Measurements from ENCODE around the gene CACNA1G. TPM values are rescaled to one million over a fixed set of nuclear protein-coding genes. Genes with fewer than 3 reads are reported as not detected.

Gene CACNA1G
- total RNA-seq, 1 donor from 2014 or later: not detected

DNA sequence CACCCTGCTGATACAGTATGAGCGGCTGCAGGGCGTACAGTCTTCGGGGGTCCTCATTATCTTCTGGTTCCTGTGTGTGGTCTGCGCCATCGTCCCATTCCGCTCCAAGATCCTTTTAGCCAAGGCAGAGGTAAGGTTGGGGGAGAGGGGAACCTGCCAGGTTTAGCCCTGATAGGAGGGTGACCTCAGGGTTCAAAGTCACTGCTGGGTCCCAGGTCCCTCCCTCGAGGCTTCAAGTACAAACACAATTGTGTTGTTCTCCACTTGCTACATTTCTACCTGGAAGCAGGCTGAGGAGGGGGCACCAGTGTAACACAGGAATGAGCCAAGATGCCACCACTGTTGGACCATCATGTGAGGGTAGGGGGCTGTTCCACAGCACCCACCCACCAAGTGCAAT is 96.5 kb downstream of the CACNA1G start:
- TF ChIP-seq, protein P1, sequence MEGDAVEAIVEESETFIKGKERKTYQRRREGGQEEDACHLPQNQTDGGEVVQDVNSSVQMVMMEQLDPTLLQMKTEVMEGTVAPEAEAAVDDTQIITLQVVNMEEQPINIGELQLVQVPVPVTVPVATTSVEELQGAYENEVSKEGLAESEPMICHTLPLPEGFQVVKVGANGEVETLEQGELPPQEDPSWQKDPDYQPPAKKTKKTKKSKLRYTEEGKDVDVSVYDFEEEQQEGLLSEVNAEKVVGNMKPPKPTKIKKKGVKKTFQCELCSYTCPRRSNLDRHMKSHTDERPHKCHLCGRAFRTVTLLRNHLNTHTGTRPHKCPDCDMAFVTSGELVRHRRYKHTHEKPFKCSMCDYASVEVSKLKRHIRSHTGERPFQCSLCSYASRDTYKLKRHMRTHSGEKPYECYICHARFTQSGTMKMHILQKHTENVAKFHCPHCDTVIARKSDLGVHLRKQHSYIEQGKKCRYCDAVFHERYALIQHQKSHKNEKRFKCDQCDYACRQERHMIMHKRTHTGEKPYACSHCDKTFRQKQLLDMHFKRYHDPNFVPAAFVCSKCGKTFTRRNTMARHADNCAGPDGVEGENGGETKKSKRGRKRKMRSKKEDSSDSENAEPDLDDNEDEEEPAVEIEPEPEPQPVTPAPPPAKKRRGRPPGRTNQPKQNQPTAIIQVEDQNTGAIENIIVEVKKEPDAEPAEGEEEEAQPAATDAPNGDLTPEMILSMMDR (IDR thresholded peaks at IDR 0.05; ENCODE audit: unreplicated experiment): no peak
- H3K4me3 Mint-ChIP-seq (ENCODE audit: unreplicated experiment): no peak overlapping the region
- no peak overlapping the region for H3K27ac Mint-ChIP-seq (ENCODE audit: unreplicated experiment)
- DNase-seq (ENCODE audit: low spot score): no peak
- H3K4me1 Mint-ChIP-seq (ENCODE audit: unreplicated experiment): peaks cover 16% of the 10 kb centered on the region
- peaks cover 9% of the 10 kb centered on the region for H3K27me3 Mint-ChIP-seq (ENCODE audit: unreplicated experiment)
- H3K36me3 Mint-ChIP-seq (ENCODE audit: low read depth, unreplicated experiment): no peaks in the 10 kb centered on the region
- no peaks in the 10 kb centered on the region for H3K9me3 Mint-ChIP-seq (ENCODE audit: unreplicated experiment)

DNA sequence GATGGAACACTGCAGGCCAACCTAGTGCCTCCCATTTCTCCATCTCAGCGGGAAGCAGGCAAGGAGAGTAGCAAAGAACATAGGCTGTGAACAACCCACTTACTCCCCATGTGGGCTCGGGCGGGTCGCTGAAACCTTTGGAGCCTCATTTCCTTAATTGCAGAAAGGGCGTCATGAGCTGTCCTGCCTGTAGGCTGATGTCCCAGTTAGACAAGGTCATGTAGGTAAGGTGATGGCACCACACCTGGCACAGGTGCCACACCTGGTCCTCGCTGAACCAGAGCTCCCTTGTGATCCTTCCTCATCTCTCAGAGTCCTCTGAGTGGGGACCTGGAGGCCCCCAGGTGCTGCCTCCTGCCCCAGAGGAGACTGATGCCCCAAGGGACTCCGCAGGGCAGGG is 97.1 kb downstream of the CACNA1G start:
- H3K27ac Mint-ChIP-seq (ENCODE audit: unreplicated experiment): no peak overlapping the region
- TF ChIP-seq, protein P1 (IDR thresholded peaks at IDR 0.05; ENCODE audit: unreplicated experiment): no peak
- H3K4me1 Mint-ChIP-seq (ENCODE audit: unreplicated experiment): peaks cover 22% of the 10 kb centered on the region
- H3K36me3 Mint-ChIP-seq (ENCODE audit: low read depth, unreplicated experiment): no peaks in the 10 kb centered on the region
- peaks cover 12% of the 10 kb centered on the region for H3K27me3 Mint-ChIP-seq (ENCODE audit: unreplicated experiment)
- DNase-seq (ENCODE audit: low spot score): no peak
- H3K4me3 Mint-ChIP-seq (ENCODE audit: unreplicated experiment): no peak overlapping the region
- H3K9me3 Mint-ChIP-seq (ENCODE audit: unreplicated experiment): no peaks in the 10 kb centered on the region

DNA sequence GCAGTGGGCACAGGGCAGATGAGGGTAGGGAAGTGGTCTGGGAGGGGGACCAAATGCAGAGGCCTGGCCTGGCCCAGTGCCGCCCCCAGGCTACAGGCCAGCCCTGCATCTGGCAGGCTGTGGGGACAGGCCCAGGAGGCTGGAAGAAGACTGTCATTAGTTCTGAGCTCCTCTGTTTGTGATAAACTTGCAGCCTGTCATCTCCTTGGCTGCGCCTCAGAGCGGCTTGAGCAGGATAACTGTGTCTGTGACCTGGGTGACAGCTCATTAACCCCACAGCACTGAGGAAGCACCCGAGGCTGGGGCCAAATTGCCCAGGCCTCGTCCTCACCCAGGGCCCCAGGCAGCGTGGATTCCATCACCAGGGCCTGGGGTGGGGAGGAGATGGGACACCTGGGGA is 98.1 kb downstream of the CACNA1G start:
- no peak for DNase-seq (ENCODE audit: low spot score)
- TF ChIP-seq, protein P1 (IDR thresholded peaks at IDR 0.05; ENCODE audit: unreplicated experiment): no peak
- H3K27me3 Mint-ChIP-seq (ENCODE audit: unreplicated experiment): peaks cover 18% of the 10 kb centered on the region
- no peak overlapping the region for H3K27ac Mint-ChIP-seq (ENCODE audit: unreplicated experiment)
- H3K4me3 Mint-ChIP-seq (ENCODE audit: unreplicated experiment): no peak overlapping the region
- H3K36me3 Mint-ChIP-seq (ENCODE audit: low read depth, unreplicated experiment): peaks cover 4% of the 10 kb centered on the region
- H3K9me3 Mint-ChIP-seq (ENCODE audit: unreplicated experiment): no peaks in the 10 kb centered on the region
- H3K4me1 Mint-ChIP-seq (ENCODE audit: unreplicated experiment): peaks cover 28% of the 10 kb centered on the region

DNA sequence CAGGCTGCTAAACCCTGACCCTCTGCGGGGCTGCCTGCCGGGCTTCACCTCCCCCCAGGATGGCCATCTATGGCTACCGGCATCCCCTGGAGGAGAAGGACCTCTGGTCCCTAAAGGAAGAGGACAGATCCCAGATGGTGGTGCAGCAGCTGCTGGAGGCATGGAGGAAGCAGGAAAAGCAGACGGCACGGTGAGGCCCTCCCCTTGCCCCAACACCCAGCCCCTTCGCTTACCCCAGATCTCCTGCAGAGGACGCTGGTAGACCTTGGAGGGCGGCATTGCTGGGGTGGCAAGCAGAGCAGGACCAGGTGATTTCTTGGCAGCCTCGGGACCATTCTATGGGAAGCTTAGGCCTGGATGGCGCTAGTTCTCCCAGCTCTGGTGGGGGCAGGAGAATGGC is 98.7 kb downstream of the CACNA1G start:
- Mint-ChIP-seq H3K36me3 (ENCODE audit: low read depth, unreplicated experiment) (peaks cover 4% of the 10 kb centered on the region), H3K4me1 (ENCODE audit: unreplicated experiment) (peaks cover 28% of the 10 kb centered on the region), H3K9me3 (ENCODE audit: unreplicated experiment) (no peaks in the 10 kb centered on the region), H3K27me3 (ENCODE audit: unreplicated experiment) (peaks cover 24% of the 10 kb centered on the region), H3K4me3 (ENCODE audit: unreplicated experiment) (no peak overlapping the region), H3K27ac (ENCODE audit: unreplicated experiment) (no peak overlapping the region)
- no peak for DNase-seq (ENCODE audit: low spot score)
- TF ChIP-seq, protein P1 (IDR thresholded peaks at IDR 0.05; ENCODE audit: unreplicated experiment): no peak

DNA sequence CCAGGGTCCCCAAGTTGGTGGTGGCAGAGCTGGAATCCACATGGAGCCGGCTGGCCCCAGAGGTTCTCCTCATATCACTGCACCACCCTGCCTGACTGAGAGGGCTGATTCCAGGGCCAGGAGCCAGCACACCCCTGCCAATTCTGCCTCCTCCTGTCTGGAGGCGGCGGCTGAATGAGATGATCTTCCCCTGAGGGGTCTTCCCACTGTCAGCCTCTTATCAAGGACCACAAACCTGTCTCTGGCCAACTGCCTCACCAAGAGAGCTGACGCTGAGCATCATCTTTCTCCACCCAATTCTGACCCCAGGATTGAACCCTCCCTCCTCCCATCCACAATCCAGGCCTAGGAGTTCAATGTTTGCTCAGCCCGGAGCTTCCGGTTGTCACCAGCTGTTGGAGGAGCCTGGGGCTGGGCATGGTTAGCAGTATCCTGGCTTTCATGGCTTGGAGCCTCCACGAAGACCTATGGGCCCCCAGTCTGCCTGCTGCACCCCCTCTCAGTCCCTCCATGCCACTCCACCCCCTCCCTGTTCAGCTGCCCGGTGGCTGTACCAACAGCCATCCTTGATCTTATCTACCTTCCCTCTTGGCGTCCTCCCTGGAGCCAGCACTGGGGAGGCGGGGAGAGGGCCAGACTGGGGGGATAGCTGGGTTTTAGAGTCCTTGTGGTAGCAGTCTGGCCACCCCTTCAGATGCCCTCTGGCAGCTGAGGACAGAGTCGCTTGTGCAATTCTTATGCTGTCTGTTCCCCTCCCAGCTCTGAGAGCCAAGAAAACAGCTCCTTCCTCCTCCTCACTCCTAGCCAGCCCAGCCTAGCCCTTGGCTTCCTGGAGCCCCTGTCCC is 99.7 kb downstream of the CACNA1G start:
- H3K36me3 Mint-ChIP-seq (ENCODE audit: low read depth, unreplicated experiment): peaks cover 4% of the 10 kb centered on the region
- no peak for DNase-seq (ENCODE audit: low spot score)
- no peak overlapping the region for H3K27ac Mint-ChIP-seq (ENCODE audit: unreplicated experiment)
- H3K4me3 Mint-ChIP-seq (ENCODE audit: unreplicated experiment): no peak overlapping the region
- H3K4me1 Mint-ChIP-seq (ENCODE audit: unreplicated experiment): peaks cover 28% of the 10 kb centered on the region
- peaks cover 25% of the 10 kb centered on the region for H3K27me3 Mint-ChIP-seq (ENCODE audit: unreplicated experiment)
- no peaks in the 10 kb centered on the region for H3K9me3 Mint-ChIP-seq (ENCODE audit: unreplicated experiment)
- TF ChIP-seq, protein P1 (IDR thresholded peaks at IDR 0.05; ENCODE audit: unreplicated experiment): no peak
